Measurements from ENCODE around the gene SOX4. TPM values are rescaled to one million over a fixed set of nuclear protein-coding genes. Genes with fewer than 3 reads are reported as not detected.

Gene SOX4
- total and polyA plus RNA-seq, 4 donors: 4.3 to 25.2 (median 10.3) TPM

DNA sequence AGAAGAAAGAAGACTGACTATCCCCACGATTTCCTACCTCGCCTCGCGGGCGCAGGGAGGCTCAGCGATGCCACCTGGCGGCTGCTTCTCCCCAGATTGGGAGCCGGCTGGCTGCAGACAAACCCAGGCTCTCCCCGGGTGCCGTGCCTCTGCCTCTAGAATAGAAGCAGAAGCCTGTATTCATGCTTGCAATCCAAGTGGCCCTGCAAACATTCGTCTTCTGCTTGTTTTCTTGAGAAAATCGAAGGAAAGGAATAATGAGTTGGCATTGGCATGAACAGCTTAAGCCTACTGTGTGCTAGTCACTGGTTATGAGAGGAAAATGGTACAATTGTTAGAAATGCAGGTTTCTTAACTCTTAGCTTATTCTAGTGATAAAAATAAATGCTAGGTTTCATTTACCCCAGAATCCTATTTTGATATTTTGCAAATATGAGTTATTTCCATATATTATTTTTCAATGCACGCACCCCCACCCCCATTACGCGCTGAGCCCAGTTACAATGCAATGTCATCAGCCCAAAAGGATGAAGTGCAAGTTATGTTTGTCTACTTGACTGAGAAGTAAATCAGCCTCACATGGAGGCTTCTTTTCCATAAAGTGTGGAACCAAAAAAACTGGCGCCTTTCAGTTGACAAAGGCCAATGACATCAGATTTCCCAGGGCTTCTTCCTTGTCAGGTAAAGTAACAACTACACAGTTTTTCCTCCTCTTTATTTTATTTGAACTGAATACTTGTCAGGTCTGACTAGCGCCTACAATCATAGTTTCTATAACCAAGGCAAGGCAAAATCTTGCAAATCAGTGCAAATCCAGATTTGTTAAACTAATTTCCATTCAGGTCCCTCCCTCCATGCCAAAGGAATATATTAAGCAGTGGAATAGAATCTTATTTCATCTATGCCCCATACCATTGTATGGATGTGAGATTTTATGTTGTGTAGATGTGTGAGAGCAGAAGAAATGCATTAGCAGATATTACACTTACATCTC is 3.9 kb upstream of the SOX4 start:
- 27 to 28% methylated on average over 17 of the region's 17 CpGs for WGBS, 2 donors
- intact Hi-C loops (cut with DNase I): loop anchor here (5.0 to 10.0 kb wide), 8 partner anchors 295 to 1145 kb away; no protein-coding TSS in a partner anchor
- Histone ChIP-seq H3K27me3 (ENCODE audit: control insufficient read depth in 1 of 2, insufficient read depth in 2 of 2, low read length in 1 of 2) (no peaks in the 10 kb centered on the region), H3K4me1 (ENCODE audit: control insufficient read depth in 1 of 2, insufficient read depth in 2 of 2, low read length in 2 of 2) (no peaks in the 10 kb centered on the region), H3K36me3 (ENCODE audit: control insufficient read depth in 1 of 2, insufficient read depth in 2 of 2, low read length in 1 of 2) (no peaks in the 10 kb centered on the region), H3K9me3 (ENCODE audit: control insufficient read depth, low read length) (no peaks in the 10 kb centered on the region), H3K27ac (ENCODE audit: low read depth in 1 of 2, low read length in 2 of 2) (no peak overlapping the region), H3K4me3 (ENCODE audit: low read length in 2 of 2) (peak overlapping the region; percentile 56 to 61)
- DNase-seq (peak; percentile 91 to 96), ATAC-seq (ENCODE audit: low FRiP score) (peak; percentile 84)

DNA sequence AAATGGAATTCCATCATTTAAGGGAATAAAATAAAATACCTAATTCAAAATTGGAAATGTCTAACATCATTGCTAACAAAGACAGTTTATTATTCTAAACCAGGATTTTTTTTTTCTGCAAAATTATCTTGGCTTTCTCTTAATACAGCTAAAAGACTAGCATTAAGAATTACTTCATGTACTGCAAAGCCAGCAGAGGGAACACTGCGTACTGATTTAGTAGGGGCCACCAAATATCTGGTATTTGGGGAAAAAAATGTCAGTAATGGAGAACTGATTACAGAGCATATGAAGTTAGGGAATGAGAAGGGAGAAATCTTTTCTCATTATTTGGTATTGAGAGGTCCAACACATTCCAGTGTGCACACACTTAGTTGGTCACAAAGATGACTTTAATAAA is 3.2 kb upstream of the SOX4 start:
- ATAC-seq (ENCODE audit: low FRiP score) (no peak), DNase-seq (no peak)
- Histone ChIP-seq H3K4me3 (ENCODE audit: low read length in 2 of 2) (no peak overlapping the region), H3K4me1 (ENCODE audit: control insufficient read depth in 1 of 2, insufficient read depth in 2 of 2, low read length in 2 of 2) (no peaks in the 10 kb centered on the region), H3K27me3 (ENCODE audit: control insufficient read depth in 1 of 2, insufficient read depth in 2 of 2, low read length in 1 of 2) (no peaks in the 10 kb centered on the region), H3K36me3 (ENCODE audit: control insufficient read depth in 1 of 2, insufficient read depth in 2 of 2, low read length in 1 of 2) (no peaks in the 10 kb centered on the region), H3K9me3 (ENCODE audit: control insufficient read depth, low read length) (no peaks in the 10 kb centered on the region), H3K27ac (ENCODE audit: low read depth in 1 of 2, low read length in 2 of 2) (no peak overlapping the region)
- WGBS, 2 donors: 81 to 87% methylated on average over 1 of the region's 1 CpG
- intact Hi-C loops (cut with DNase I): loop anchor here (5.0 to 10.0 kb wide), 5 partner anchors 294 to 1144 kb away; no protein-coding TSS in a partner anchor

DNA sequence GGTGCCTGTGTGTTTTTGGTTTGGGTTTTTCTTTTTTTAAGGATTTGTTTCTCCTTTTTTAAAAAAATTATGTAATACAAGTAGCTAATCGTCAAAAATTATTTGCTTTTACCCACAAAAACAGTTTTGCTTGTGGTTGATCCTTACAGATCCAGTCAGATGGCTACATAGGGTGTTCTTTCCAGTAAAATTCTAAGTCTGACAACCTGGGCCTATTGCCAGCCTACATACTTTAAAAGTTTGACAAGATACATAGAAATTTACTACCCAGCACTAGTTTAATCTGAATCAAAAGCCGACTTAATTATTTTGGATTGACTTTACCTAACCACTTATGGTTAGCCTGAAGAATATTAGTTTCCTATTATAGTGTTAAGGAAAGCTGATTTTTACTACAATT is 2.1 kb upstream of the SOX4 start:
- H3K4me1 ChIP-seq (ENCODE audit: control insufficient read depth in 1 of 2, insufficient read depth in 2 of 2, low read length in 2 of 2): no peaks in the 10 kb centered on the region
- no peak overlapping the region for H3K27ac ChIP-seq (ENCODE audit: low read depth in 1 of 2, low read length in 2 of 2)
- H3K36me3 ChIP-seq (ENCODE audit: control insufficient read depth in 1 of 2, insufficient read depth in 2 of 2, low read length in 1 of 2): no peaks in the 10 kb centered on the region
- no peak overlapping the region for H3K4me3 ChIP-seq (ENCODE audit: low read length in 2 of 2)
- H3K9me3 ChIP-seq (ENCODE audit: control insufficient read depth, low read length): no peaks in the 10 kb centered on the region
- intact Hi-C loops (cut with DNase I): loop anchor here (5.0 to 10.0 kb wide), 5 partner anchors 293 to 1143 kb away; no protein-coding TSS in a partner anchor
- DNase-seq: no peak
- no peaks in the 10 kb centered on the region for H3K27me3 ChIP-seq (ENCODE audit: control insufficient read depth in 1 of 2, insufficient read depth in 2 of 2, low read length in 1 of 2)
- ATAC-seq (ENCODE audit: low FRiP score): no peak
- 85 to 86% methylated on average over 2 of the region's 2 CpGs for WGBS, 2 donors

DNA sequence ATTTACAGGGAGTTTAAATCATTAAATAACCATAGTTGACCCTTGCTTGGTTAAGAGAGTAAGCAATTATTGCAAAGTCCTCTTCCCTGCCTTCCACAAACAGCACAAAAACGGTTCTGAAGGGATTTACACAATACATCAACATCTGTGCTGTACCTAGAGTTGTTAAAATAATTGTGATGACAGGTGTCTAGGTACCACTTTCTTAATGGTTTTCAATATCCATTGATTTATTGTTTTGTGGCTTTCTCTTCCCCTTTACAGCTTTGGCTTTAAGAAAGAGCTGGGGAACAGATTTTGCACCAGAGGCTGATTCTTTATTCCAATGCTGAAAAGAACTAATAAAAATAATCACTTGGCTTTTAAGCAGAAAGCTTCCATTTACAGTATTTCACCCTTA is 598 bp upstream of the SOX4 start:
- Histone ChIP-seq H3K36me3 (ENCODE audit: control insufficient read depth in 1 of 2, insufficient read depth in 2 of 2, low read length in 1 of 2) (no peaks in the 10 kb centered on the region), H3K4me3 (ENCODE audit: low read length in 2 of 2) (no peak overlapping the region), H3K27ac (ENCODE audit: low read depth in 1 of 2, low read length in 2 of 2) (no peak overlapping the region), H3K4me1 (ENCODE audit: control insufficient read depth in 1 of 2, insufficient read depth in 2 of 2, low read length in 2 of 2) (no peaks in the 10 kb centered on the region), H3K27me3 (ENCODE audit: control insufficient read depth in 1 of 2, insufficient read depth in 2 of 2, low read length in 1 of 2) (no peaks in the 10 kb centered on the region), H3K9me3 (ENCODE audit: control insufficient read depth, low read length) (no peaks in the 10 kb centered on the region)
- 4 to 6% methylated on average over 1 of the region's 1 CpG for WGBS, 2 donors
- intact Hi-C loops (cut with DNase I): loop anchor here (5.0 to 10.0 kb wide), 5 partner anchors 292 to 1142 kb away; no protein-coding TSS in a partner anchor
- no peak for ATAC-seq (ENCODE audit: low FRiP score)
- no peak for DNase-seq

DNA sequence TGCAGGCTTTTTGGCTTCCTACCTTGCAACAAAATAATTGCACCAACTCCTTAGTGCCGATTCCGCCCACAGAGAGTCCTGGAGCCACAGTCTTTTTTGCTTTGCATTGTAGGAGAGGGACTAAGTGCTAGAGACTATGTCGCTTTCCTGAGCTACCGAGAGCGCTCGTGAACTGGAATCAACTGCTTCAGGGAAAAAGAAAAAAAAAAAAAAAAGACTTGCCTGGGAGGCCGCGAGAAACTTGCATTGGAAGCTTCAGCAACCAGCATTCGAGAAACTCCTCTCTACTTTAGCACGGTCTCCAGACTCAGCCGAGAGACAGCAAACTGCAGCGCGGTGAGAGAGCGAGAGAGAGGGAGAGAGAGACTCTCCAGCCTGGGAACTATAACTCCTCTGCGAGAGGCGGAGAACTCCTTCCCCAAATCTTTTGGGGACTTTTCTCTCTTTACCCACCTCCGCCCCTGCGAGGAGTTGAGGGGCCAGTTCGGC is 420 bp downstream of the SOX4 start:
- intact Hi-C loops (cut with DNase I): loop anchor here (5.0 to 10.0 kb wide), 5 partner anchors 291 to 1141 kb away; no protein-coding TSS in a partner anchor
- Histone ChIP-seq H3K4me3 (ENCODE audit: low read length in 2 of 2) (peak overlapping the region; percentile 15 to 77), H3K9me3 (ENCODE audit: control insufficient read depth, low read length) (no peaks in the 10 kb centered on the region), H3K27ac (ENCODE audit: low read depth in 1 of 2, low read length in 2 of 2) (peak overlapping the region in 1 of 2 donors; percentile 78), H3K4me1 (ENCODE audit: control insufficient read depth in 1 of 2, insufficient read depth in 2 of 2, low read length in 2 of 2) (no peaks in the 10 kb centered on the region), H3K27me3 (ENCODE audit: control insufficient read depth in 1 of 2, insufficient read depth in 2 of 2, low read length in 1 of 2) (no peaks in the 10 kb centered on the region), H3K36me3 (ENCODE audit: control insufficient read depth in 1 of 2, insufficient read depth in 2 of 2, low read length in 1 of 2) (no peaks in the 10 kb centered on the region)
- ATAC-seq (ENCODE audit: low FRiP score) (peak; percentile 48), DNase-seq (no peak)
- 0% methylated on average over 17 to 19 of the region's 19 CpGs for WGBS, 2 donors

DNA sequence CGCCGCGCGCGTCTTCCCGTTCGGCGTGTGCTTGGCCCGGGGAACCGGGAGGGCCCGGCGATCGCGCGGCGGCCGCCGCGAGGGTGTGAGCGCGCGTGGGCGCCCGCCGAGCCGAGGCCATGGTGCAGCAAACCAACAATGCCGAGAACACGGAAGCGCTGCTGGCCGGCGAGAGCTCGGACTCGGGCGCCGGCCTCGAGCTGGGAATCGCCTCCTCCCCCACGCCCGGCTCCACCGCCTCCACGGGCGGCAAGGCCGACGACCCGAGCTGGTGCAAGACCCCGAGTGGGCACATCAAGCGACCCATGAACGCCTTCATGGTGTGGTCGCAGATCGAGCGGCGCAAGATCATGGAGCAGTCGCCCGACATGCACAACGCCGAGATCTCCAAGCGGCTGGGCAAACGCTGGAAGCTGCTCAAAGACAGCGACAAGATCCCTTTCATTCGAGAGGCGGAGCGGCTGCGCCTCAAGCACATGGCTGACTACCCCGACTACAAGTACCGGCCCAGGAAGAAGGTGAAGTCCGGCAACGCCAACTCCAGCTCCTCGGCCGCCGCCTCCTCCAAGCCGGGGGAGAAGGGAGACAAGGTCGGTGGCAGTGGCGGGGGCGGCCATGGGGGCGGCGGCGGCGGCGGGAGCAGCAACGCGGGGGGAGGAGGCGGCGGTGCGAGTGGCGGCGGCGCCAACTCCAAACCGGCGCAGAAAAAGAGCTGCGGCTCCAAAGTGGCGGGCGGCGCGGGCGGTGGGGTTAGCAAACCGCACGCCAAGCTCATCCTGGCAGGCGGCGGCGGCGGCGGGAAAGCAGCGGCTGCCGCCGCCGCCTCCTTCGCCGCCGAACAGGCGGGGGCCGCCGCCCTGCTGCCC is 1.1 kb downstream of the SOX4 start:
- Histone ChIP-seq H3K4me1 (ENCODE audit: control insufficient read depth in 1 of 2, insufficient read depth in 2 of 2, low read length in 2 of 2) (no peaks in the 10 kb centered on the region), H3K27me3 (ENCODE audit: control insufficient read depth in 1 of 2, insufficient read depth in 2 of 2, low read length in 1 of 2) (no peaks in the 10 kb centered on the region), H3K9me3 (ENCODE audit: control insufficient read depth, low read length) (no peaks in the 10 kb centered on the region), H3K27ac (ENCODE audit: low read depth in 1 of 2, low read length in 2 of 2) (peak overlapping the region; percentile 87 to 91), H3K4me3 (ENCODE audit: low read length in 2 of 2) (peak overlapping the region; percentile 15 to 77), H3K36me3 (ENCODE audit: control insufficient read depth in 1 of 2, insufficient read depth in 2 of 2, low read length in 1 of 2) (no peaks in the 10 kb centered on the region)
- ATAC-seq (ENCODE audit: low FRiP score) (peak; percentile 53), DNase-seq (peak; percentile 78 to 88)
- 0% methylated on average over 79 to 112 of the region's 112 CpGs for WGBS, 2 donors
- intact Hi-C loops (cut with DNase I): loop anchor here (5.0 to 10.0 kb wide), 6 partner anchors 290 to 1140 kb away; no protein-coding TSS in a partner anchor

DNA sequence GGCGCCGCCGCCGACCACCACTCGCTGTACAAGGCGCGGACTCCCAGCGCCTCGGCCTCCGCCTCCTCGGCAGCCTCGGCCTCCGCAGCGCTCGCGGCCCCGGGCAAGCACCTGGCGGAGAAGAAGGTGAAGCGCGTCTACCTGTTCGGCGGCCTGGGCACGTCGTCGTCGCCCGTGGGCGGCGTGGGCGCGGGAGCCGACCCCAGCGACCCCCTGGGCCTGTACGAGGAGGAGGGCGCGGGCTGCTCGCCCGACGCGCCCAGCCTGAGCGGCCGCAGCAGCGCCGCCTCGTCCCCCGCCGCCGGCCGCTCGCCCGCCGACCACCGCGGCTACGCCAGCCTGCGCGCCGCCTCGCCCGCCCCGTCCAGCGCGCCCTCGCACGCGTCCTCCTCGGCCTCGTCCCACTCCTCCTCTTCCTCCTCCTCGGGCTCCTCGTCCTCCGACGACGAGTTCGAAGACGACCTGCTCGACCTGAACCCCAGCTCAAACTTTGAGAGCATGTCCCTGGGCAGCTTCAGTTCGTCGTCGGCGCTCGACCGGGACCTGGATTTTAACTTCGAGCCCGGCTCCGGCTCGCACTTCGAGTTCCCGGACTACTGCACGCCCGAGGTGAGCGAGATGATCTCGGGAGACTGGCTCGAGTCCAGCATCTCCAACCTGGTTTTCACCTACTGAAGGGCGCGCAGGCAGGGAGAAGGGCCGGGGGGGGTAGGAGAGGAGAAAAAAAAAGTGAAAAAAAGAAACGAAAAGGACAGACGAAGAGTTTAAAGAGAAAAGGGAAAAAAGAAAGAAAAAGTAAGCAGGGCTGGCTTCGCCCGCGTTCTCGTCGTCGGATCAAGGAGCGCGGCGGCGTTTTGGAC is 2.0 kb downstream of the SOX4 start:
- H3K4me1 ChIP-seq (ENCODE audit: control insufficient read depth in 1 of 2, insufficient read depth in 2 of 2, low read length in 2 of 2): no peaks in the 10 kb centered on the region
- no peak for ATAC-seq (ENCODE audit: low FRiP score)
- H3K36me3 ChIP-seq (ENCODE audit: control insufficient read depth in 1 of 2, insufficient read depth in 2 of 2, low read length in 1 of 2): no peaks in the 10 kb centered on the region
- no peaks in the 10 kb centered on the region for H3K9me3 ChIP-seq (ENCODE audit: control insufficient read depth, low read length)
- H3K27ac ChIP-seq (ENCODE audit: low read depth in 1 of 2, low read length in 2 of 2): peak overlapping the region; percentile 91
- peak; percentile 56 to 82 for DNase-seq
- intact Hi-C loops (cut with DNase I): loop anchor here (1.0 to 10.0 kb wide), 7 partner anchors 71 to 1139 kb away; no protein-coding TSS in a partner anchor
- H3K4me3 ChIP-seq (ENCODE audit: low read length in 2 of 2): peak overlapping the region; percentile 15 to 77
- no peaks in the 10 kb centered on the region for H3K27me3 ChIP-seq (ENCODE audit: control insufficient read depth in 1 of 2, insufficient read depth in 2 of 2, low read length in 1 of 2)
- WGBS, 2 donors: 1% methylated on average over 74 to 108 of the region's 108 CpGs
